GM23248 (cell line): ENCODE measurements around the gene KIAA1958.

Experiments
- EZH2 ChIP-seq: fragments of 200-600 bp; sonication (generic); IDR thresholded peaks from 2 replicates; pipeline ENCODE4 v1.6.1; 2018; ENCODE audit warnings: antibody characterized with exemption, mild to moderate bottlenecking; ENCODE audit not compliant: insufficient read depth, poor library complexity, severe bottlenecking
- EZH2phosphoT487 ChIP-seq: fragments of 200-600 bp; sonication (generic); IDR thresholded peaks from 2 replicates; pipeline ENCODE4 v1.6.1; 2018; ENCODE audit warnings: antibody characterized with exemption, moderate library complexity, mild to moderate bottlenecking, low read depth; ENCODE audit not compliant: insufficient read depth

DNA sequence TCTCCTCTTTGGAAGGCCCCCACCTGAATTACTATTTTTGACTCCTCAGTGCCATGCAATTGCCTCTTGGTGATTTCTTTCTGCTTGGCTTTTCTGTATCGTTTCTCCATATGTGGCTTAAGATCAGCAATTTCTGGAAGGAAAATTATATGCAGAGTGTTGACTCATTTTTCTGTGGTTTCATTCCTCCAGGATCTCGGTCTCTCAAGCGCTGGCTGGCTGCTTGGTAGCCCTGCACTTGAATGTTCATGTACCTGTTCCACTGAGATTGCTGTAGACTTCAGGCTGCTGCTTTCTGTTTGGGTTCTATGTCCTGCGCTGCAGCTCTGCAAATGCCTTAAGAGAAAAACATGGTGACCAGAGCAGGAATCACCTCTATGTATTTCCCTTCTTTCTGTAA is 153.7 kb downstream of the KIAA1958 start:
- TF ChIP-seq EZH2: no peak
- no peak for TF ChIP-seq EZH2phosphoT487
